Measurements from ENCODE around the gene TRAK1. TPM values are rescaled to one million over a fixed set of nuclear protein-coding genes. Genes with fewer than 3 reads are reported as not detected.

Gene TRAK1
- polyA plus RNA-seq (58.2 to 63.7 TPM (median 62.8 TPM) in 3 replicates), polyA minus RNA-seq (82.0 to 97.3 TPM (median 91.8 TPM) in 3 replicates)
- polyA plus RNA-seq (2011; ENCODE audit: low read depth): 29.8 TPM
- polyA plus RNA-seq (2011; cell fraction: cytosol; rRNA removed): 48.0 and 49.5 TPM in 2 replicates
- polyA plus RNA-seq (2011; cell fraction: nucleus; rRNA removed): 132 and 142 TPM in 2 replicates
- polyA plus RNA-seq (2012; ENCODE audit: low replicate concordance): 29.8 and 46.9 TPM in 2 replicates
- polyA minus RNA-seq (2011; cell fraction: cytosol; rRNA and poly(A)+ RNA removed): 84.2 TPM
- 83.0 and 146 TPM in 2 replicates for polyA minus RNA-seq (2011; cell fraction: nucleus; rRNA and poly(A)+ RNA removed)

- Histone ChIP-seq H3K79me2 (ENCODE audit: control insufficient read depth, insufficient read depth, low read length) (peaks cover 48% of the 10 kb centered on the region), H4K20me1 (ENCODE audit: control insufficient read depth, extremely low read depth, insufficient read depth, low read length) (no peaks in the 10 kb centered on the region), H3K4me3 (ENCODE audit: control insufficient read depth in 2 of 3, extremely low read depth in 1 of 3, insufficient read depth in 2 of 3, low read depth in 1 of 3, low read length in 3 of 3) (peak within 1 kb of the TSS; percentile 64 to 86 (median 83)), H3K9me3 (ENCODE audit: control insufficient read depth, low read depth, low read length) (no peaks in the 10 kb centered on the region), H3K9ac (ENCODE audit: control insufficient read depth, extremely low read depth, insufficient read depth, low read length) (peak within 1 kb of the TSS; percentile 92), H3K27me3 (ENCODE audit: control insufficient read depth, extremely low read depth, insufficient read depth, low read length) (no peaks in the 10 kb centered on the region), H3K4me1 (ENCODE audit: control insufficient read depth, extremely low read depth, insufficient read depth, low read length) (peaks cover 31% of the 10 kb centered on the region), H3K9me1 (ENCODE audit: control insufficient read depth, extremely low read depth, insufficient read depth, low read length) (peaks cover 2% of the 10 kb centered on the region), H3K4me2 (ENCODE audit: control insufficient read depth, extremely low read depth, insufficient read depth, low read depth, low read length) (peak within 1 kb of the TSS; percentile 92), H3K27ac (ENCODE audit: control insufficient read depth, insufficient read depth, low read length) (peak within 1 kb of the TSS; percentile 93), H3K36me3 (ENCODE audit: control insufficient read depth in 2 of 2, extremely low read depth in 1 of 2, insufficient read depth in 2 of 2, low read length in 2 of 2) (peaks cover 16 to 34% of the 10 kb centered on the region in 2 experiments), H2AFZ (ENCODE audit: control insufficient read depth, low read length) (no peak within 1 kb of the TSS)
- no peak for TF ChIP-seq CTCF (optimal IDR thresholded peaks at IDR 0.05 in 1 of 3, IDR thresholded peaks at IDR 0.05 in 1 of 3, conservative IDR thresholded peaks at IDR 0.05 in 1 of 3; ENCODE audit: extremely low read depth in 1 of 3, insufficient read depth in 2 of 3, low read length in 3 of 3)
- TF ChIP-seq EZH2 (IDR thresholded peaks at IDR 0.05; ENCODE audit: low read length): no peak
- peak; percentile 68 for DNase-seq (ENCODE audit: low read depth, low spot score)
- dilution Hi-C loops (cut with MboI; ENCODE audit: extremely low pct_ligation_motif_present, low sequenced_read_pairs): no loop called here
- FAIRE-seq: peak; percentile 98
Measured at GRCh38 chr3:42090973-42091731, at the start of gene TRAK1. Gene TRAK1, plus strand, starts transcription at chr3:42091357. Its CDS starts 113 bp downstream, at chr3:42091470.

- Histone ChIP-seq H3K4me3 (ENCODE audit: control insufficient read depth in 2 of 3, extremely low read depth in 1 of 3, insufficient read depth in 2 of 3, low read depth in 1 of 3, low read length in 3 of 3) (no peak overlapping the region), H3K9me3 (ENCODE audit: control insufficient read depth, low read depth, low read length) (no peaks in the 10 kb centered on the region), H2AFZ (ENCODE audit: control insufficient read depth, low read length) (no peak overlapping the region), H3K4me1 (ENCODE audit: control insufficient read depth, extremely low read depth, insufficient read depth, low read length) (peaks cover 20% of the 10 kb centered on the region), H3K79me2 (ENCODE audit: control insufficient read depth, insufficient read depth, low read length) (peaks cover 71% of the 10 kb centered on the region), H3K36me3 (ENCODE audit: control insufficient read depth in 2 of 2, extremely low read depth in 1 of 2, insufficient read depth in 2 of 2, low read length in 2 of 2) (no peaks in the 10 kb centered on the region), H3K27ac (ENCODE audit: control insufficient read depth, insufficient read depth, low read length) (no peak overlapping the region), H3K4me2 (ENCODE audit: control insufficient read depth, extremely low read depth, insufficient read depth, low read depth, low read length) (no peak overlapping the region), H3K9ac (ENCODE audit: control insufficient read depth, extremely low read depth, insufficient read depth, low read length) (no peak overlapping the region), H3K27me3 (ENCODE audit: control insufficient read depth, extremely low read depth, insufficient read depth, low read length) (no peaks in the 10 kb centered on the region), H4K20me1 (ENCODE audit: control insufficient read depth, extremely low read depth, insufficient read depth, low read length) (no peaks in the 10 kb centered on the region), H3K9me1 (ENCODE audit: control insufficient read depth, extremely low read depth, insufficient read depth, low read length) (peaks cover 7% of the 10 kb centered on the region)
- dilution Hi-C loops (cut with MboI; ENCODE audit: extremely low pct_ligation_motif_present, low sequenced_read_pairs): no loop called here
- TF ChIP-seq EZH2 (IDR thresholded peaks at IDR 0.05; ENCODE audit: low read length) (no peak), CTCF (optimal IDR thresholded peaks at IDR 0.05 in 1 of 3, IDR thresholded peaks at IDR 0.05 in 1 of 3, conservative IDR thresholded peaks at IDR 0.05 in 1 of 3; ENCODE audit: extremely low read depth in 1 of 3, insufficient read depth in 2 of 3, low read length in 3 of 3) (no peak)
- FAIRE-seq (no peak), DNase-seq (ENCODE audit: low read depth, low spot score) (no peak)
Measured at GRCh38 chr3:42042747-42043098, 48.4 kb upstream of the TRAK1 start.
